Endodermal cell (in vitro differentiated cells): Measurements from ENCODE around the gene NUDT16L1. TPM values are rescaled to one million over a fixed set of nuclear protein-coding genes. Genes with fewer than 3 reads are reported as not detected.
A peak's percentile ranks its signal among the peaks of the same experiment; 100 is the strongest.

Source experiments
- DNase-seq: peaks from one replicate; pipeline ENCODE4 v3.0.0-alpha.2; 2017
- H3K27ac ChIP-seq: 2 replicates; pipeline ENCODE4 v1.5.1; 2013; ENCODE audit warnings: mild to moderate bottlenecking, low read depth, low read length, moderate library complexity
- H3K27me3 ChIP-seq: 2 replicates; pipeline ENCODE4 v1.6.1; 2013; ENCODE audit warnings: mild to moderate bottlenecking, low read length, moderate library complexity; ENCODE audit not compliant: insufficient read depth, control insufficient read depth, poor library complexity, severe bottlenecking
- H3K36me3 ChIP-seq: 2 replicates; pipeline ENCODE4 v1.7.0; 2013; ENCODE audit warnings: mild to moderate bottlenecking, low read length, moderate library complexity; ENCODE audit not compliant: control insufficient read depth, insufficient read depth
- H3K4me1 ChIP-seq: one replicate; pipeline ENCODE4 v1.7.0; 2013; ENCODE audit warnings: low read length; ENCODE audit not compliant: control insufficient read depth, insufficient read depth
- H3K4me3 ChIP-seq: 2 replicates; pipeline ENCODE4 v1.5.1; 2013; ENCODE audit warnings: mild to moderate bottlenecking, low read length, moderate library complexity
- H3K9ac ChIP-seq: 2 replicates; pipeline ENCODE4 v1.6.1; 2013; ENCODE audit warnings: mild to moderate bottlenecking, low read length, moderate library complexity; ENCODE audit not compliant: poor library complexity, severe bottlenecking; ENCODE audit errors: extremely low read depth
- H3K9me3 ChIP-seq: 2 replicates; pipeline ENCODE4 v1.6.1; 2013; ENCODE audit warnings: mild to moderate bottlenecking, low read length, moderate library complexity; ENCODE audit not compliant: control insufficient read depth
- H3K27ac Mint-ChIP-seq: 2 replicates; pipeline ENCODE4 v1.8.0; 2020; ENCODE audit warnings: mixed read lengths
- H3K27me3 Mint-ChIP-seq: 2 replicates; pipeline ENCODE4 v1.8.0; 2021; ENCODE audit warnings: mild to moderate bottlenecking, mixed read lengths; ENCODE audit not compliant: insufficient read depth
- H3K36me3 Mint-ChIP-seq: 2 replicates; pipeline ENCODE4 v1.8.0; 2020; ENCODE audit warnings: low read depth, mixed read lengths
- H3K4me1 Mint-ChIP-seq: 2 replicates; pipeline ENCODE4 v1.8.0; 2020; ENCODE audit warnings: mixed read lengths
- H3K4me3 Mint-ChIP-seq: 2 replicates; pipeline ENCODE4 v1.8.0; 2020; ENCODE audit warnings: mild to moderate bottlenecking, moderate library complexity, mixed read lengths
- H3K9me3 Mint-ChIP-seq: 2 replicates; pipeline ENCODE4 v1.8.0; 2020; ENCODE audit warnings: mild to moderate bottlenecking, mixed read lengths
- WGBS, 2 experiments: methylation state at CpG; one replicate each; pipeline versions ENCODE4 v1.1.5 to v1.1.7; 2013; ENCODE audit warnings: missing lambda C conversion rate in 2 of 2, mixed read lengths in 1 of 2; ENCODE audit not compliant: insufficient coverage in 1 of 2, insufficient read length in 1 of 2; 5-methylcytosine and 5-hydroxymethylcytosine counted together
- total RNA-seq, 2 donors: library from RNA; stranded (reverse); fragmentation: NEBNext Ultra II Directional in 1 of 2; extraction: Animal tissue kit (Norgen Biotek cat#: 25700) in 1 of 2; gene quantifications; 2 replicates in 1 of 2; 3 replicates in 1 of 2; pipeline ENCODE4 v1.2.1, GENCODE V29; 2021
- TF ChIP-seq, protein P1 (sequence below): fragments of 200-600 bp; sonication (generic); conservative IDR thresholded peaks from 2 replicates; pipeline ENCODE4 v1.5.0; 2021; ENCODE audit warnings: antibody characterized with exemption, mild to moderate bottlenecking

NUDT16L1 gene
- total RNA-seq, 2 donors from 2014 or later, result 38.6 to 40.7 TPM

- Mint-ChIP-seq H3K36me3 (peaks cover 19% of the 10 kb centered on the region), H3K9me3 (no peaks in the 10 kb centered on the region), H3K27ac (no peak overlapping the region), H3K4me3 (peak overlapping the region; percentile 67), H3K4me1 (peaks cover 4% of the 10 kb centered on the region), H3K27me3 (no peaks in the 10 kb centered on the region)
- Histone ChIP-seq H3K36me3 (peaks cover 36% of the 10 kb centered on the region), H3K27me3 (no peaks in the 10 kb centered on the region), H3K9me3 (no peaks in the 10 kb centered on the region), H3K4me3 (no peak overlapping the region), H3K27ac (no peak overlapping the region), H3K4me1 (no peaks in the 10 kb centered on the region), H3K9ac (no peak overlapping the region)
- no peak for DNase-seq
- TF ChIP-seq, protein P1, sequence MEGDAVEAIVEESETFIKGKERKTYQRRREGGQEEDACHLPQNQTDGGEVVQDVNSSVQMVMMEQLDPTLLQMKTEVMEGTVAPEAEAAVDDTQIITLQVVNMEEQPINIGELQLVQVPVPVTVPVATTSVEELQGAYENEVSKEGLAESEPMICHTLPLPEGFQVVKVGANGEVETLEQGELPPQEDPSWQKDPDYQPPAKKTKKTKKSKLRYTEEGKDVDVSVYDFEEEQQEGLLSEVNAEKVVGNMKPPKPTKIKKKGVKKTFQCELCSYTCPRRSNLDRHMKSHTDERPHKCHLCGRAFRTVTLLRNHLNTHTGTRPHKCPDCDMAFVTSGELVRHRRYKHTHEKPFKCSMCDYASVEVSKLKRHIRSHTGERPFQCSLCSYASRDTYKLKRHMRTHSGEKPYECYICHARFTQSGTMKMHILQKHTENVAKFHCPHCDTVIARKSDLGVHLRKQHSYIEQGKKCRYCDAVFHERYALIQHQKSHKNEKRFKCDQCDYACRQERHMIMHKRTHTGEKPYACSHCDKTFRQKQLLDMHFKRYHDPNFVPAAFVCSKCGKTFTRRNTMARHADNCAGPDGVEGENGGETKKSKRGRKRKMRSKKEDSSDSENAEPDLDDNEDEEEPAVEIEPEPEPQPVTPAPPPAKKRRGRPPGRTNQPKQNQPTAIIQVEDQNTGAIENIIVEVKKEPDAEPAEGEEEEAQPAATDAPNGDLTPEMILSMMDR, result no peak
- 92 to 94% methylated on average over 7 to 12 of the region's 12 CpGs for WGBS, 2 experiments
Measured at GRCh38 chr16:4695473-4696171, 2.3 kb downstream of the NUDT16L1 start.

GRCh38 chr16:4696172-4696904 lies 3.0 kb downstream of the NUDT16L1 start:
- H3K27ac ChIP-seq, result no peak overlapping the region
- TF ChIP-seq, protein P1, result no peak
- no peak overlapping the region for H3K4me3 Mint-ChIP-seq

DNA sequence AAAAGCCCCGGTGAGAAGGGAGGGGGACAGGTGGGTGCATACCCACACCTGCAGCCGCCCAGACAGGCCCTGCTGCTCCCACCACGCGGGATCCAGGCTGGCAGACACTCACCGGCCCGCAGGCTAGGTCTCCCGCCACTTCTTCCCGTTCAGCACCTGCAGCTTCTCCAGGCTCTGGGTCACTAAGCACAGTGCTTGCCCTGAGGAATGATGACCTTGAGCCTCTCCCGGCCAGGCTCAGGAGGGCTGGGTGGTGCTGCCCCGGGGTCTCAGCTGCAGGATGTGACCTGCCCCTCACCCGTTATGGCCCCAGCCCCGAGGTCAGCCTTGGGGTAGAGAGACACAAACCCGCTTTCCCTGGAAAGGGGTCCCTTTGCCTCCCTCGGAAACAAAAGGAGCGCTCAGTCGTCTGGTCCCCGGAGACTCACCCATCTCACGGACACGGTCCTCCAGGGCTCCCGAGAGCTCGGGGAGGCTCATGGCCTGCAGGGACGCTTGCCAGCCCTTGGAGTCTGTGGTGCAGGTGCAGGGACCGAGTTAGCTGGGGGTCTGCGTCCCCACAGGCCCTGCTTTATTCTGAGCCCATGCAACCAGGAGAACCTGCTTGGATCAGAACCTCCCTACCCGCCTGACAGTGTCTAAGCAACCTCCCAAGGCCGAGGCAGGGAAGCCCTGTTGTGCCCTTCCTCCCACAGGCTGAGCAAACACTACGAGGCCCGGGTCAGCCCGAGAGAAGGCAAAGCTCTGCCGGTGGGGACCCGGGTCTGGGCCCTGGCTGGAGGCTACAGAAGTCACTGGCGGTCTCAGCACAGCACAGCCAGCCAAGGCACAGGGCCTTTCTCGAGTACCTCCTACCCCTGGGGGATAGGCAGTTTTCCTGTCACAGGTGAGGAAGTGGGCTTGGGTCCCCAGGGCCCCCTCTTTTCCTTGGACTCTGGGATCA lies 3.8 kb downstream of the NUDT16L1 start:
- no peak overlapping the region for H3K27ac ChIP-seq

More at GRCh38 chr16:4696172-4696904, 3.0 kb downstream of the NUDT16L1 start:
- H3K9ac ChIP-seq, result no peak overlapping the region
- Mint-ChIP-seq H3K27me3 (no peaks in the 10 kb centered on the region), H3K27ac (no peak overlapping the region), H3K9me3 (no peaks in the 10 kb centered on the region), H3K36me3 (peaks cover 19% of the 10 kb centered on the region), H3K4me1 (peaks cover 4% of the 10 kb centered on the region)
- H3K9me3 ChIP-seq, result no peaks in the 10 kb centered on the region
- 95% methylated on average over 16 to 19 of the region's 19 CpGs for WGBS, 2 experiments
- H3K36me3 ChIP-seq, result peaks cover 39% of the 10 kb centered on the region
- H3K27me3 ChIP-seq, result no peaks in the 10 kb centered on the region
- peak; percentile 44 for DNase-seq
- H3K4me1 ChIP-seq, result no peaks in the 10 kb centered on the region
- no peak overlapping the region for H3K4me3 ChIP-seq

More for the DNA sequence above, 3.8 kb downstream of the NUDT16L1 start:
- Histone ChIP-seq H3K9ac (no peak overlapping the region), H3K9me3 (no peaks in the 10 kb centered on the region), H3K27me3 (no peaks in the 10 kb centered on the region), H3K36me3 (peaks cover 45% of the 10 kb centered on the region), H3K4me1 (no peaks in the 10 kb centered on the region), H3K4me3 (no peak overlapping the region)
- TF ChIP-seq, protein P1, result no peak
- Mint-ChIP-seq H3K4me1 (peaks cover 4% of the 10 kb centered on the region), H3K27me3 (no peaks in the 10 kb centered on the region), H3K27ac (no peak overlapping the region), H3K36me3 (peaks cover 21% of the 10 kb centered on the region), H3K9me3 (no peaks in the 10 kb centered on the region), H3K4me3 (no peak overlapping the region)
- peak; percentile 47 for DNase-seq
- 91 to 93% methylated on average over 32 to 33 of the region's 33 CpGs for WGBS, 2 experiments
